ENCODE data around the gene ARFGAP1. TPM values are rescaled to one million over a fixed set of nuclear protein-coding genes. Genes with fewer than 3 reads are reported as not detected.

ARFGAP1 gene
- total and polyA plus RNA-seq, 2 donors (not counting 3 experiments of a cell fraction or from before 2014, with no cell fraction given), result 93.7 to 126 TPM

DNA sequence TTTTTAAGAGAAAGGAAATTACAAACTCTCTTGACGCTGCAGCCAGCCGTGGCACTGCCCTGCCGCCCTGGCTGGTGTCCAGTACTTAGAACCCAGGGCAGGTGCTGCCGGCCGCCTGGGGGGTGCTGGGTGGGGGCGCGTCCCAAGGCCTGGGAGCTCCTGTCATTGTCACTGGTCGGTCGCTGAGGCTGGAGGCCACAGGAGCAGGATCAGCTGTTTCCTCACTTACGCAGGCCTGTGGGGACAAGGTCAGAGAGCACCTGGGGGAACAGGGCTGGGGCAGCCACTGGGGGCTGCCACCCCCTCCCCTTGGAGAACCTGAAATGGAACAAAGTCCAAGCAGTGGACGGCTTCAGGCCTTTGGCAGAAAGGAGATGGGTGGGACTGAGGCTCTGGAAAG lies 31.3 kb upstream of the ARFGAP1 start:
- Histone ChIP-seq H3K9me1 (replicated peaks; ENCODE audit: control insufficient read depth, extremely low read depth, insufficient read depth, low read length) (no peaks in the 10 kb centered on the region), H4K20me1 (replicated peaks; ENCODE audit: control insufficient read depth, extremely low read depth, insufficient read depth, low read length) (no peaks in the 10 kb centered on the region), H3K27ac (ENCODE audit: insufficient read depth, low read depth, low read length) (no peak overlapping the region), H3K79me2 (ENCODE audit: control insufficient read depth, insufficient read depth, low read length) (no peaks in the 10 kb centered on the region), H3K36me3 (ENCODE audit: control insufficient read depth in 2 of 2, extremely low read depth in 1 of 2, insufficient read depth in 2 of 2, low read length in 2 of 2) (no peaks in the 10 kb centered on the region), H3K4me2 (ENCODE audit: insufficient read depth, low read length) (no peak overlapping the region), H3K9ac (replicated peaks; ENCODE audit: extremely low read depth, insufficient read depth, low read length) (no peak overlapping the region), H3K4me3 (replicated peaks in 1 of 3; ENCODE audit: insufficient read depth in 1 of 3, low read depth in 1 of 3, low read length in 3 of 3) (no peak overlapping the region), H3K4me1 (ENCODE audit: control insufficient read depth, extremely low read depth, insufficient read depth, low read length) (no peaks in the 10 kb centered on the region), H2AFZ (ENCODE audit: low read depth, low read length) (no peak overlapping the region), H3K9me3 (replicated peaks; ENCODE audit: control insufficient read depth, insufficient read depth, low read length) (no peaks in the 10 kb centered on the region), H3K27me3 (ENCODE audit: control insufficient read depth in 2 of 2, insufficient read depth in 2 of 2, low read length in 2 of 2) (no peaks in the 10 kb centered on the region)
- intact Hi-C loops (cut with micrococcal nuclease) (no loop called here), dilution Hi-C loops (cut with MboI; ENCODE audit: extremely low pct_ligation_motif_present, low sequenced_read_pairs) (no loop called here)
- no TSS peak for BruUV-seq (replicated peaks)
- TF ChIP-seq EZH2 (IDR thresholded peaks at IDR 0.05; ENCODE audit: borderline replicate concordance, low read depth, low read length, severe bottlenecking), result no peak
- no peak for TF ChIP-seq FOS (IDR thresholded peaks at IDR 0.05; ENCODE audit: borderline replicate concordance, insufficient read depth, low read length)
- FAIRE-seq, result no peak
- ChIA-PET CTCF (interaction anchor here (11.0 kb wide), 1 partner anchor 17 kb away, joined by 116 read pairs; no protein-coding TSS in a partner anchor), POLR2A (no interaction called here)
- DNase-seq (ENCODE audit: low read depth, low spot score), result peak; percentile 24

DNA sequence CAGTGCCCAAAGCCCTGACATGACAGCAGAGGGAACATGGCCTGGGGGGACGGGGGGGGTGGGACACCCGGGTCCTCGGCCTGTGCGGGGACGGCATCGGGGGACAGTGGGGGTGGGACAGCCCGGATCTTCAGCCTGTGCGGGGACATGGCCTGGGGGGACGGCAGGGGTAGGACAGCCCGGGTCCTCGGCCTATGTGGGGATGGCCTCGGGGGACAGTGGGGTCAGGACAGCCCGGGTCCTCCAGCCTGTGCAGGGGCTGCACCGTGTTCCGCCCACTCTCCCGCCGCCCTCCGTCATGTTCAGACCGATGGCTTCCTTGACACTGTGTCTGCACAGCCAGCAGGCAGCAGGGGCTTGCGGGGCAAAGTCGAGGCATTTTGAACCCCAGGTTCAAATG lies 29.9 kb upstream of the ARFGAP1 start:
- DNase-seq (ENCODE audit: low read depth, low spot score) (no peak), FAIRE-seq (no peak)
- H3K27me3 ChIP-seq (ENCODE audit: control insufficient read depth in 2 of 2, insufficient read depth in 2 of 2, low read length in 2 of 2), result no peaks in the 10 kb centered on the region
- no peak overlapping the region for H3K4me2 ChIP-seq (ENCODE audit: insufficient read depth, low read length)
- BruUV-seq (replicated peaks), result no TSS peak
- ChIA-PET CTCF (no interaction called here), POLR2A (interaction anchor here (1.0 kb wide), 1 partner anchor 11 kb away, joined by 3 read pairs; the partner anchor contains the start of gene NKAIN4)
- no peaks in the 10 kb centered on the region for H4K20me1 ChIP-seq (replicated peaks; ENCODE audit: control insufficient read depth, extremely low read depth, insufficient read depth, low read length)
- H3K9me1 ChIP-seq (replicated peaks; ENCODE audit: control insufficient read depth, extremely low read depth, insufficient read depth, low read length), result no peaks in the 10 kb centered on the region
- H2AFZ ChIP-seq (ENCODE audit: low read depth, low read length), result no peak overlapping the region
- no peak overlapping the region for H3K27ac ChIP-seq (ENCODE audit: insufficient read depth, low read depth, low read length)
- intact Hi-C loops (cut with micrococcal nuclease), result no loop called here
- no peak overlapping the region for H3K4me3 ChIP-seq (replicated peaks in 1 of 3; ENCODE audit: insufficient read depth in 1 of 3, low read depth in 1 of 3, low read length in 3 of 3)
- no peaks in the 10 kb centered on the region for H3K4me1 ChIP-seq (ENCODE audit: control insufficient read depth, extremely low read depth, insufficient read depth, low read length)
- dilution Hi-C loops (cut with MboI; ENCODE audit: extremely low pct_ligation_motif_present, low sequenced_read_pairs), result no loop called here
- no peak for TF ChIP-seq GATA2 (IDR thresholded peaks at IDR 0.05; ENCODE audit: insufficient read depth, insufficient read length, low read depth, low read length)
- TF ChIP-seq, protein P1, sequence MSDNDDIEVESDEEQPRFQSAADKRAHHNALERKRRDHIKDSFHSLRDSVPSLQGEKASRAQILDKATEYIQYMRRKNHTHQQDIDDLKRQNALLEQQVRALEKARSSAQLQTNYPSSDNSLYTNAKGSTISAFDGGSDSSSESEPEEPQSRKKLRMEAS (IDR thresholded peaks at IDR 0.05; ENCODE audit: insufficient read depth, insufficient read length), result no peak
- TF ChIP-seq EZH2 (IDR thresholded peaks at IDR 0.05; ENCODE audit: borderline replicate concordance, low read depth, low read length, severe bottlenecking), result no peak
- no peak for TF ChIP-seq POLR2AphosphoS5 (IDR thresholded peaks at IDR 0.05; ENCODE audit: insufficient read depth, low read depth, low read length)
- no peak for TF ChIP-seq POLR2A (IDR thresholded peaks at IDR 0.05; ENCODE audit: low read depth, low read length)
- no peak for TF ChIP-seq JUN (IDR thresholded peaks at IDR 0.05; ENCODE audit: borderline replicate concordance, insufficient read depth, insufficient read length, low read depth)
- no peak for TF ChIP-seq MYC (IDR thresholded peaks at IDR 0.05; ENCODE audit: low read depth, low read length)
- TF ChIP-seq FOS (IDR thresholded peaks at IDR 0.05; ENCODE audit: borderline replicate concordance, insufficient read depth, low read length), result no peak
- TF ChIP-seq, protein P2, sequence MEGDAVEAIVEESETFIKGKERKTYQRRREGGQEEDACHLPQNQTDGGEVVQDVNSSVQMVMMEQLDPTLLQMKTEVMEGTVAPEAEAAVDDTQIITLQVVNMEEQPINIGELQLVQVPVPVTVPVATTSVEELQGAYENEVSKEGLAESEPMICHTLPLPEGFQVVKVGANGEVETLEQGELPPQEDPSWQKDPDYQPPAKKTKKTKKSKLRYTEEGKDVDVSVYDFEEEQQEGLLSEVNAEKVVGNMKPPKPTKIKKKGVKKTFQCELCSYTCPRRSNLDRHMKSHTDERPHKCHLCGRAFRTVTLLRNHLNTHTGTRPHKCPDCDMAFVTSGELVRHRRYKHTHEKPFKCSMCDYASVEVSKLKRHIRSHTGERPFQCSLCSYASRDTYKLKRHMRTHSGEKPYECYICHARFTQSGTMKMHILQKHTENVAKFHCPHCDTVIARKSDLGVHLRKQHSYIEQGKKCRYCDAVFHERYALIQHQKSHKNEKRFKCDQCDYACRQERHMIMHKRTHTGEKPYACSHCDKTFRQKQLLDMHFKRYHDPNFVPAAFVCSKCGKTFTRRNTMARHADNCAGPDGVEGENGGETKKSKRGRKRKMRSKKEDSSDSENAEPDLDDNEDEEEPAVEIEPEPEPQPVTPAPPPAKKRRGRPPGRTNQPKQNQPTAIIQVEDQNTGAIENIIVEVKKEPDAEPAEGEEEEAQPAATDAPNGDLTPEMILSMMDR (IDR thresholded peaks at IDR 0.05; ENCODE audit: extremely low read depth in 1 of 2, insufficient read depth in 1 of 2, low read depth in 1 of 2, low read length in 2 of 2), result no peak
- no peak overlapping the region for H3K9ac ChIP-seq (replicated peaks; ENCODE audit: extremely low read depth, insufficient read depth, low read length)
- no peaks in the 10 kb centered on the region for H3K9me3 ChIP-seq (replicated peaks; ENCODE audit: control insufficient read depth, insufficient read depth, low read length)
- no peaks in the 10 kb centered on the region for H3K36me3 ChIP-seq (ENCODE audit: control insufficient read depth in 2 of 2, extremely low read depth in 1 of 2, insufficient read depth in 2 of 2, low read length in 2 of 2)
- H3K79me2 ChIP-seq (ENCODE audit: control insufficient read depth, insufficient read depth, low read length), result no peaks in the 10 kb centered on the region
